ENCODE data around the gene SLC6A18. TPM values are rescaled to one million over a fixed set of nuclear protein-coding genes. Genes with fewer than 3 reads are reported as not detected.

Gene SLC6A18
- total and polyA plus RNA-seq, 10 of the 15 experiments (the other 5 are each of a cell fraction or from before 2014, with no cell fraction given): not detected

DNA sequence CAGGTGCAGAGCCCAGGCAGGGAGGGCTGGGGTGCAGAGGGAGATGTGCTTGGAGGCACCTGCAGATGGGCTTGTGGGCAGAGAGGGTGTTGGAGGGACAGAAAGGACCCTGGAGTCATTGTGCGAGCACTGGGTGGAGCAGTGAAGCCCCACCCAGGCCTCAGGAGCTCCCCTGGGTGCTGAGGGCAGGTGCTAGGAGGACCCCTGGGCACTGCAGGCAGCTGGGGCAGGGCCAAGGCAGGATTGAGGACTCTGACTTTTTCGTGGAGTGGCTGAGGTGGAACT is 10.3 kb upstream of the SLC6A18 start:
- ChIA-PET POLR2A (no interaction called here), CTCF (no interaction called here), RAD21 (ENCODE audit: unreplicated experiment) (no interaction called here), SMC1A (ENCODE audit: uncharacterized antibody, unreplicated experiment) (no interaction called here)
- Histone ChIP-seq H4K20me1 (ENCODE audit: control insufficient read depth, insufficient read depth) (no peaks in the 10 kb centered on the region), H2AFZ (ENCODE audit: control insufficient read depth, low read depth, low read length) (no peak overlapping the region), H3K9ac (ENCODE audit: control insufficient read depth, insufficient read depth, low read length) (no peak overlapping the region), H3K4me1 (ENCODE audit: control insufficient read depth, insufficient read depth, low read length) (no peaks in the 10 kb centered on the region), H3K27me3 (replicated peaks in 1 of 2; ENCODE audit: control insufficient read depth in 2 of 2, insufficient read depth in 2 of 2, low read length in 1 of 2) (no peaks in the 10 kb centered on the region; a peak in 1 of 4 replicates), H3K4me3 (no peak overlapping the region), H3K79me2 (ENCODE audit: control insufficient read depth, insufficient read depth, low read length) (no peaks in the 10 kb centered on the region), H3K27ac (ENCODE audit: control insufficient read depth, insufficient read depth) (no peak overlapping the region), H3K4me2 (ENCODE audit: control insufficient read depth, insufficient read depth) (no peak overlapping the region), H3K9me3 (replicated peaks; ENCODE audit: control insufficient read depth, insufficient read depth, low read length) (no peaks in the 10 kb centered on the region; the same call in 2 of the 3 replicates), H3K36me3 (ENCODE audit: control insufficient read depth in 2 of 2, insufficient read depth in 2 of 2, low read length in 1 of 2) (no peaks in the 10 kb centered on the region)
- in situ Hi-C loops (cut with MboI): no loop called here
- FAIRE-seq (no peak), DNase-seq (ENCODE audit: low read depth, low spot score) (no peak), ATAC-seq (no peak)
- intact Hi-C loops (cut with micrococcal nuclease; ENCODE audit: unreplicated experiment): no loop called here
- no TSS peak for BruUV-seq (replicated peaks)
- WGBS (ENCODE audit: insufficient coverage, insufficient replicate concordance, low lambda C conversion rate, missing lambda C conversion rate): 0% methylated on average over 2 of the region's 2 CpGs
- TF ChIP-seq, protein P1, sequence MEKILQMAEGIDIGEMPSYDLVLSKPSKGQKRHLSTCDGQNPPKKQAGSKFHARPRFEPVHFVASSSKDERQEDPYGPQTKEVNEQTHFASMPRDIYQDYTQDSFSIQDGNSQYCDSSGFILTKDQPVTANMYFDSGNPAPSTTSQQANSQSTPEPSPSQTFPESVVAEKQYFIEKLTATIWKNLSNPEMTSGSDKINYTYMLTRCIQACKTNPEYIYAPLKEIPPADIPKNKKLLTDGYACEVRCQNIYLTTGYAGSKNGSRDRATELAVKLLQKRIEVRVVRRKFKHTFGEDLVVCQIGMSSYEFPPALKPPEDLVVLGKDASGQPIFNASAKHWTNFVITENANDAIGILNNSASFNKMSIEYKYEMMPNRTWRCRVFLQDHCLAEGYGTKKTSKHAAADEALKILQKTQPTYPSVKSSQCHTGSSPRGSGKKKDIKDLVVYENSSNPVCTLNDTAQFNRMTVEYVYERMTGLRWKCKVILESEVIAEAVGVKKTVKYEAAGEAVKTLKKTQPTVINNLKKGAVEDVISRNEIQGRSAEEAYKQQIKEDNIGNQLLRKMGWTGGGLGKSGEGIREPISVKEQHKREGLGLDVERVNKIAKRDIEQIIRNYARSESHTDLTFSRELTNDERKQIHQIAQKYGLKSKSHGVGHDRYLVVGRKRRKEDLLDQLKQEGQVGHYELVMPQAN (conservative IDR thresholded peaks at IDR 0.05): no peak
- no peak for TF ChIP-seq JUND (IDR thresholded peaks at IDR 0.05; ENCODE audit: low read depth, low read length)
- no peak for TF ChIP-seq CBX5 (IDR thresholded peaks at IDR 0.05; ENCODE audit: low read depth)
- no peak for TF ChIP-seq ZNF274 (IDR thresholded peaks at IDR 0.05; ENCODE audit: insufficient read depth, insufficient read length)
- no peak for TF ChIP-seq POLR2AphosphoS2 (IDR thresholded peaks at IDR 0.05; ENCODE audit: low read depth, low read length)
- no peak for TF ChIP-seq PKNOX1 (IDR thresholded peaks at IDR 0.05)
- no peak for TF ChIP-seq SMAD1 (IDR thresholded peaks at IDR 0.05; ENCODE audit: low read depth, partially characterized antibody)
- no peak for TF ChIP-seq CEBPB (IDR thresholded peaks at IDR 0.05; ENCODE audit: borderline replicate concordance in 1 of 2, low read depth in 2 of 2, low read length in 2 of 2)
- no peak for TF ChIP-seq MYC (IDR thresholded peaks at IDR 0.05; ENCODE audit: insufficient read depth, insufficient read length, insufficient replicate concordance, low read length, severe bottlenecking)
- TF ChIP-seq, protein P2, sequence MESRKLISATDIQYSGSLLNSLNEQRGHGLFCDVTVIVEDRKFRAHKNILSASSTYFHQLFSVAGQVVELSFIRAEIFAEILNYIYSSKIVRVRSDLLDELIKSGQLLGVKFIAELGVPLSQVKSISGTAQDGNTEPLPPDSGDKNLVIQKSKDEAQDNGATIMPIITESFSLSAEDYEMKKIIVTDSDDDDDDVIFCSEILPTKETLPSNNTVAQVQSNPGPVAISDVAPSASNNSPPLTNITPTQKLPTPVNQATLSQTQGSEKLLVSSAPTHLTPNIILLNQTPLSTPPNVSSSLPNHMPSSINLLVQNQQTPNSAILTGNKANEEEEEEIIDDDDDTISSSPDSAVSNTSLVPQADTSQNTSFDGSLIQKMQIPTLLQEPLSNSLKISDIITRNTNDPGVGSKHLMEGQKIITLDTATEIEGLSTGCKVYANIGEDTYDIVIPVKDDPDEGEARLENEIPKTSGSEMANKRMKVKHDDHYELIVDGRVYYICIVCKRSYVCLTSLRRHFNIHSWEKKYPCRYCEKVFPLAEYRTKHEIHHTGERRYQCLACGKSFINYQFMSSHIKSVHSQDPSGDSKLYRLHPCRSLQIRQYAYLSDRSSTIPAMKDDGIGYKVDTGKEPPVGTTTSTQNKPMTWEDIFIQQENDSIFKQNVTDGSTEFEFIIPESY (IDR thresholded peaks at IDR 0.05): no peak
- TF ChIP-seq, protein P3, sequence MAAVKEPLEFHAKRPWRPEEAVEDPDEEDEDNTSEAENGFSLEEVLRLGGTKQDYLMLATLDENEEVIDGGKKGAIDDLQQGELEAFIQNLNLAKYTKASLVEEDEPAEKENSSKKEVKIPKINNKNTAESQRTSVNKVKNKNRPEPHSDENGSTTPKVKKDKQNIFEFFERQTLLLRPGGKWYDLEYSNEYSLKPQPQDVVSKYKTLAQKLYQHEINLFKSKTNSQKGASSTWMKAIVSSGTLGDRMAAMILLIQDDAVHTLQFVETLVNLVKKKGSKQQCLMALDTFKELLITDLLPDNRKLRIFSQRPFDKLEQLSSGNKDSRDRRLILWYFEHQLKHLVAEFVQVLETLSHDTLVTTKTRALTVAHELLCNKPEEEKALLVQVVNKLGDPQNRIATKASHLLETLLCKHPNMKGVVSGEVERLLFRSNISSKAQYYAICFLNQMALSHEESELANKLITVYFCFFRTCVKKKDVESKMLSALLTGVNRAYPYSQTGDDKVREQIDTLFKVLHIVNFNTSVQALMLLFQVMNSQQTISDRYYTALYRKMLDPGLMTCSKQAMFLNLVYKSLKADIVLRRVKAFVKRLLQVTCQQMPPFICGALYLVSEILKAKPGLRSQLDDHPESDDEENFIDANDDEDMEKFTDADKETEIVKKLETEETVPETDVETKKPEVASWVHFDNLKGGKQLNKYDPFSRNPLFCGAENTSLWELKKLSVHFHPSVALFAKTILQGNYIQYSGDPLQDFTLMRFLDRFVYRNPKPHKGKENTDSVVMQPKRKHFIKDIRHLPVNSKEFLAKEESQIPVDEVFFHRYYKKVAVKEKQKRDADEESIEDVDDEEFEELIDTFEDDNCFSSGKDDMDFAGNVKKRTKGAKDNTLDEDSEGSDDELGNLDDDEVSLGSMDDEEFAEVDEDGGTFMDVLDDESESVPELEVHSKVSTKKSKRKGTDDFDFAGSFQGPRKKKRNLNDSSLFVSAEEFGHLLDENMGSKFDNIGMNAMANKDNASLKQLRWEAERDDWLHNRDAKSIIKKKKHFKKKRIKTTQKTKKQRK (IDR thresholded peaks at IDR 0.05; ENCODE audit: low read depth, low read length): no peak
- TF ChIP-seq CHD4 (IDR thresholded peaks at IDR 0.05): no peak
